Stromal cell of bone marrow (primary cell): ENCODE measurements around the gene A1BG.

Experiments
- DNase-seq: peaks from one replicate; pipeline ENCODE4 v3.0.0-alpha.2; 2012; ENCODE audit warnings: low read depth

The A1BG gene

GRCh38 chr19:58352760-58353671, at the start of gene A1BG:
TSS of gene A1BG (minus strand) at chr19:58353492. CDS start at chr19:58353437, 55 bp downstream.
- no peak for DNase-seq

- no peak for DNase-seq
These were observed 48.6 kb upstream of the A1BG start for GRCh38 chr19:58401840-58402421.

- DNase-seq, result peak; percentile 98
These were observed 47.9 kb upstream of the A1BG start for GRCh38 chr19:58400916-58401839.

- no peak for DNase-seq
These were observed 47.1 kb upstream of the A1BG start for GRCh38 chr19:58400316-58400915.

GRCh38 chr19:58399903-58400302, 46.6 kb upstream of the A1BG start:
- DNase-seq, result no peak

GRCh38 chr19:58398545-58398944, 45.3 kb upstream of the A1BG start:
- no peak for DNase-seq

GRCh38 chr19:58398087-58398486, 44.8 kb upstream of the A1BG start:
- no peak for DNase-seq

GRCh38 chr19:58397533-58398037, 44.3 kb upstream of the A1BG start:
- DNase-seq, result no peak

- DNase-seq, result no peak
These were observed 43.6 kb upstream of the A1BG start for GRCh38 chr19:58396691-58397532.

- DNase-seq, result no peak
These were observed 42.8 kb upstream of the A1BG start for GRCh38 chr19:58395979-58396627.

GRCh38 chr19:58395220-58395978, 42.1 kb upstream of the A1BG start, which contains the start of gene RNF225:
TSS of gene RNF225 (plus strand) at chr19:58395656. CDS start at chr19:58396090, 434 bp downstream.
- no peak for DNase-seq

GRCh38 chr19:58394821-58395219, 41.5 kb upstream of the A1BG start:
- no peak for DNase-seq

- DNase-seq, result no peak
These were observed 40.4 kb upstream of the A1BG start for GRCh38 chr19:58393725-58394033.

GRCh38 chr19:58392945-58393724, 39.8 kb upstream of the A1BG start:
- no peak for DNase-seq

GRCh38 chr19:58388175-58388526, 34.9 kb upstream of the A1BG start:
- no peak for DNase-seq

- DNase-seq, result no peak
These were observed 34.3 kb upstream of the A1BG start for GRCh38 chr19:58387338-58388174.

GRCh38 chr19:58386576-58387337, 33.5 kb upstream of the A1BG start, which contains the start of gene RPS5:
TSS of gene RPS5 (plus strand) at chr19:58387269. CDS start at chr19:58388138, 869 bp downstream.
- peak; percentile 96 for DNase-seq
